GM19438 (cell line): ENCODE results near the gene BCHE.

Experiments used
- ATAC-seq: cut with Tn5 transposase; IDR thresholded peaks from one replicate; pipeline ENCODE4 v1.9.1; 2021; ENCODE audit warnings: low read depth; ENCODE audit not compliant: unreplicated experiment

Gene BCHE

DNA sequence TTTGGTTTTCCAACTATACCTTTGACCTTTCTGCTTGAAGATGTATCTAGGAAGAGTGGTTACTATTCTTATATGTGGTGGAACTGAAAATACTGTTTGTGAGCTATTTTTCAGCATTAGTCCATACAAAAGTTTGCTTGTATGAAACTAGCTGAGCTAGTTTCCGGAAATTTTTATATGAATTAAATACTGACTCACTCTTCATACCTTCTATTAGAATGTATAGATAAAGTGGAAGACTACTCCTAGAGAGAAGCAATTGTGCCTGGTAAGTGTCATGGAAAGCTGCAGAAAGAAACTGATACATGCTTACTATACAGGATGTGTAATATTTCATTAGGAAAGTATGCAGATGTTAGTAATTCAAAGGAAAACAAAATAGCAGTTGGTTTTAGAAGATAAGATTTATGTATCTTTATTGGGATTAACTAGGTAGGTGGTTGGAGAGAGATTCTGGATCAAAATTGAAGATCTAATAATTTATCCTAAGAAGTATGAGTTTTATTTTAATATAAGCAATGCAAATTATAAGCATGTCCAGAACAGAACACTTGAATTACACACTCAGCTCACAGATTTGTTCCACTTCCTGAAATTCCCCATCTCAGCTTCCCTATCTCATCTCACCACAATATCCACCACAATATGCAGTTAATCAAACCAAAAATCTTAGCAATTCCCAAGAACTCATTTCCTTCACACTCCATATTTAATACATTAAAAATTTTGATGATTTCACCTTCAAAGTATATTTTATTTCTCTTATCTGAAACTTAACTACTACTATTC lies 82.8 kb downstream of the BCHE start:
- ATAC-seq, result no peak

DNA sequence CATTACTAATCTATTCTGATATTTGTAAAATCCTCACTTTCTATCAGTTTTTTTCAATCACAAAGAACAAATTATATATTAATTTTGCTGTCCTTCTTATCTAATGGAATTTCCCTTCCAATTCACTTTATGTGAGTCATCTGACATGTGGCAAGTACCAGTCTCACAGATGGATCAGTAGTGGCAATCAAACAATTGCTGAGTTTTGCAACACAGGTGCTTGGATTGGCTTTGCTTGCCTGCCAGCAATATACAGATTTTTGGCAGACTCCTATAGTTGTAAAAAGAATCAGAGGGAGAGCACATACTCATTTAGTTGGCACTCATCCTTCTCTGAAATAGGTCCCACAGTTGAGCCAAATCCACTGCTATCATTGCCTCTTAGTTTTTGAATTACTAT lies 83.7 kb downstream of the BCHE start:
- no peak for ATAC-seq

DNA sequence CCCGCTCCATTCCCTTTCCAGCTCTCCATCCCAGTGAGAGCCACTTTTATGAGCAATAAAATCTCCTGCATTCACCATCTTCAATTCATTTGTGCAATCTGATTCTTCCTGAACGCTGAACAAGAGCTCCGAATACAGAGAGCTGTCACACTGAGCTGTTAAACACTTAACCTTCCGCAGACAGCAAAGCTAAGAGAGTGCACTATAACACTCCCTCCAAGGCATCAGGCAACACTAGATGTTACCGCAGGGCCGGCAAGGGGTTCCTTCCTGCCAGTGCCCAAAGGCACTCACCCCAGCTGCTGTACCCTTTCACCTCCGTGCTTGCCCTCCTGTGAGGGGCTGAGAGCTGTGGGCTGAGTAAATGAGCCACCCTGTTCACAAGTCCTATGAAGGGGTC lies 85.6 kb downstream of the BCHE start:
- no peak for ATAC-seq

DNA sequence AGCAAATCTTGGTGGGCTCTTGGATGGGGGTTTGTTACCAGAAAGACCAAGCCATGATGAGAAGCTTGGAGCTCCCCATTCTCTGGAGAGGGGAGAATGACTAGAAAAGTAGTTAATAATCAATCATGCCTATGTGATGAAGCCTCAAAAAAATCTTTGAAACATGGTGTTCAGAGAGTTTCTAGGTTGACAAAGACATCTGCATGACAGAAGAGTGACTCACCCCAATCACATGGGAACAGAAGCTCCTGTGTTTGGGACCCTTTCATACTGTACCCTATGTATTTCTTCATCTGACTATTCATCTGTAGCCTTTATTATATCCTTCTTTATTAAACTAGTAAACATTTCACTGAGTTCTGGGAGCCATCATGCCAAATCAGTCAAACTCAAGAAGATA lies 87.4 kb downstream of the BCHE start:
- no peak for ATAC-seq

DNA sequence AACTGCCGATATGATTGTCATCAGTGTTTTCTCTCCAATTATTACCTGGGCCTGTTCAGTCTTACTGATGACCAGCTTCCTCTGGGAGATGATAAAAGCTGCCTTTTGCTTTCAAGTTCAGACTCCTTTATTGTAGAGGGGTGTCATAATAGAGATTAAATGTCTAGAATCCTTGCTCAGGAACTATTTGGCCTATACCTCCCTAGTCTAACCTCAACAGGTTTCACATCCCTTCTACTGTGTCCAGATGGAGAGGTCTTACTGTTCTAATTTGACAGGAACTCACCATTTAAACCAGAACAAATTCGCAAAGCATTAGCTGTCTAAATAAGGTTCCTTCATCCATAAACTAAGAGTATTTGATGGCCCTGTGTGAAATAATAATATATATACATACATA lies 88.0 kb downstream of the BCHE start:
- no peak for ATAC-seq

DNA sequence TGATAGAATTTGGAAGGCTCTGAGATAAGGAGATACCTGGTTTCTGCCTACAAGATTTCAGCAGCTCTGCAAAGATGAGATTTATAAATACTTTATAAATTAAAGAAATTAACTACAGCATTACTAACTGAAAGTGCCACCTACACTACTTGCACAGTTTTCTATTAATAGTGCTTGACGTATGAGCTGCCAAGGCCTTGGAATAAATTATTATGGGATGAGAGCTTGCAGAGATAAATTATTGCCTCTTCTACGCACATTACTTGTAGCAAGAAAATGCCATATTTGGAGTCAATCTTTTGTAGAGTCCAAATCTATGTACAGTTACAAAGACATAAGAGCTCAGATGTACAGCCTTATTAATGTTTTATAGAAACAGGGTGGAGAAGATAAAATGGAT lies 89.1 kb downstream of the BCHE start:
- ATAC-seq, result no peak

DNA sequence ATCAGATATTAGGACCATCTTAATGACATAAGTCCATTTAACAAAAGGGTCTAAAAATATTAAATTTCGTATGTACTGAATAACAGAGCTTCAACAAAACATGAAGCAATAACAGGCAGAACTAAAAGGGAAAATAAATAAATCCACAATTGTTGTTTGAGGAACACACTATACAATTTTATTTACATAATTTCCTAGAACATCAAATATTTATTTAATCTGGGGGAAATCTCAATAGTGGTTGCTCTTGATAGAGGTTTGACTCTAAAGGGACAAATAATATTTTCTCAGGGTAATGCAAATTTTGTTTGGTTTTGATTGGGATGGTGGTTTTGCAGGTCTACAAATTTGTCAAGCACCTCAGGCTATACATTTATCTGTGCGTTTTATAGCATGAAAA lies 90.3 kb downstream of the BCHE start:
- no peak for ATAC-seq

DNA sequence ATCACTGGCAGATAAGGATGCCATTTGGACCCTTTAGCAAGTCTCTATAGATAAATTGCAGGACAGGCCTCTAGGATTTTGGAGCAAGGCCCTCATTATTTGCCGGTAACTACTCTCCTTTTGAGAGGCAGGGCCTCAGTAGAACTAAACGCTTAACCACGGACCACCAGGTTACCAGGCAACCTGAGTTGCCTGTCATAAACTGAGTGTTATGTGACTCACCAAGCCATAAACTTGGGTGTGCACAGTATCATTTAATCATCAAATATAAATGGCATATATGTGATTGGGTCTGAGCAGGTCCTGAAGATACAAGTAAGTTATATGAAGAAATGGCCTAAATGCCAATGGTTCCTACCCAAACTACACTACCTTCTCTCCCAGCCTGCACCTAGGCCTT lies 93.2 kb downstream of the BCHE start:
- no peak for ATAC-seq

DNA sequence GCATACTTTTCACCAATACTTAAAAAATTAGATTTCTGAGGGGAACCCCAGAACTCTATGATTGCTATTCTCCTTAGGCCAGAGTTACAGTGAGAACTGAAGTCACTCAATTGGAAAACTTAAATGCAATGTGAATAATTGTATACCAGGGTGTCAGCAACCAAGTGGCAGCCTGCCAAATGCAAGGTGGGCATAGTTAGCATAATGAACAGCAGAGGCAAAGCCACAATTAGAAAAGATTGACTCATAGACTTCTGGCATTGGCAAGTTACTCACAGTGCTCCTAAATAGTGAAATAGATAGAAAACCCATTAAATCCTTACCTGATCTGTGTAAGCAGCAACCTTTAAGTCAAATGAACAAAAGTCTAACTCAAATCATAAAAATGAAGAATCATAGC lies 94.9 kb downstream of the BCHE start:
- ATAC-seq, result no peak

DNA sequence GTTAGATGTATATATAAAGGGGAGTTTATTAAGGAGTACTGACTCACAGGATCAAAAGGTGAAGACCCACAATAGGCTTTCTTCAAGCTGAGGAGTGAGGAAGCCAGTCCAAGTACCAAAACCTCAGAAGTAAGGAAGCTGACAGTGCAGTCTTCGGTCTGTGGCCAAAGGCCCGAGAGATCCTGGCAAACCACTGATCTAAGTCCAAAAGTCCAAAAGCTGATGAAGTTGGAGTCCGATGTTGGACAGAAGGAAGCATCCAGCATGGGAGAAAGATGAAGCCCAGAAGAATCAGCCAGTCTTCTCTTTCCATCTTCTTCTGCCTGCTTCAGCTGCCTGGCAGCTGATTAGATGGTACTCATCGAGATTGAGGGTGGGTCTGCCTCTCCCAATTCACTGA lies 107.5 kb downstream of the BCHE start:
- no peak for ATAC-seq

DNA sequence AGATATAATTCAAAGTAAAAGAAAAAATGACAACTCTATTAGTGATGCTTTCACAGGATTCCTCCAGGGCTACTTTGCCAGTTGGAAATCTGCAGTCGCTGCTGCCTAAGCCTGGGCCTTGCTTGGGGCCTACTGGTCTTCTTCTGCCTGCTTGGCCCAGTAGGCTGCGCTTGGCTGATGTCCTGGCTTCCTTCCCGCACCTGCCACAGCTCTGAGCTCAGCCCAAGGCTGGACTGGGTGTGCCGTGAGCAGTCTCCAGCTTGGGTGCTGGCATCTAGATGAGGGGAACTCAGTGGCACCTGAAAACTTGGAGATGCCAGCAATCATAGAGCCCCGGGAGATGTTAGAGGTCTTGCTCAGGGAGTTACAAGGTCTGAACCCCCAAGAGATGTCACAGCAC lies 108.3 kb downstream of the BCHE start:
- no peak for ATAC-seq

DNA sequence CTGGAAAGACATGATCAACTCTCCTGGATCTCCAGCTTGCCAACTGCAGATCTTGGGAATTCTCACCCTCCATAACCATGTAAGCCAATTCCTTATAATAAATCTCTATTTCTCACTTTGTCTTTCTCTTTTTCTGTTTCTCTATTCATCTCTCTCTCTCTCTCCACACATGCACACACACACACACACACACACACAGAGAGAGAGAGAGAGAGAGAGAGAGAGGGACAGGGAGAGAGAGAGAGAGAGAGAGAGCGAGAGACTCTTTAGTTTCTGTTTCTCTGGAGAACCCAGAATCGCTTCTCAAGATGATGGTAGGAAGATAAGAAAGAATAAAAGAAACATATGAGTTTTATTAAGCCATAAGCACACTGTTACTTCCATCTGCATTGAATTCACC lies 111.9 kb downstream of the BCHE start:
- ATAC-seq, result no peak
